ENCODE results near the gene ZNF385A.

ZNF385A gene

GRCh38 chr12:54394281-54394719 lies 9.8 kb upstream of the ZNF385A start:
- peak in 6 of 10 donors; percentile 48 to 80 (median 67) for DNase-seq
- intact Hi-C loops (cut with DNase I), result no loop called here

GRCh38 chr12:54393743-54394142 lies 9.2 kb upstream of the ZNF385A start:
- intact Hi-C loops (cut with DNase I), result no loop called here
- peak in 1 of 10 donors; percentile 5 for DNase-seq

DNA sequence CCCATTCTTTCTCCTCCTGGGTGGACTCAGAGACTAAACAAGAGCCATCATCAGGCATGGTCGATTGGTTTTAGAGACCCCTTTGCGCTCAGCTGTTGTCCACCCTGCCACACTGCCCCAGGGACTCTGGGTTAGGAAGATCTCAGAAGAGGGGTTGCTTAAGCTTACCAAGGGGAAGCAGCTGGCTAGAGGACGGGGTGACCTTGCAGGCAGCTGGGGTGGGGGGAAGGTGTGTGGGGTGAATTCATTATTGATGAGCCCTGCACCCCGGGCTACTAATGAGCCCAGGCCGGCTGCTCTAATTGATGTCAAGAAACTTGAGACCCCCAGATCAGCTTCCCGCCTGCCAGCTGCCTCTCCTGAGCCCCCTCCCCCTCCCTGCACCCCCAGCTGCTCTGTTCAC lies 8.7 kb upstream of the ZNF385A start:
- intact Hi-C loops (cut with DNase I), result no loop called here
- peak in 2 of 10 donors; percentile 45 to 47 for DNase-seq

GRCh38 chr12:54392485-54393206 lies 8.1 kb upstream of the ZNF385A start:
- peak in 1 of 10 donors; percentile 86 for DNase-seq
- intact Hi-C loops (cut with DNase I), result no loop called here

DNA sequence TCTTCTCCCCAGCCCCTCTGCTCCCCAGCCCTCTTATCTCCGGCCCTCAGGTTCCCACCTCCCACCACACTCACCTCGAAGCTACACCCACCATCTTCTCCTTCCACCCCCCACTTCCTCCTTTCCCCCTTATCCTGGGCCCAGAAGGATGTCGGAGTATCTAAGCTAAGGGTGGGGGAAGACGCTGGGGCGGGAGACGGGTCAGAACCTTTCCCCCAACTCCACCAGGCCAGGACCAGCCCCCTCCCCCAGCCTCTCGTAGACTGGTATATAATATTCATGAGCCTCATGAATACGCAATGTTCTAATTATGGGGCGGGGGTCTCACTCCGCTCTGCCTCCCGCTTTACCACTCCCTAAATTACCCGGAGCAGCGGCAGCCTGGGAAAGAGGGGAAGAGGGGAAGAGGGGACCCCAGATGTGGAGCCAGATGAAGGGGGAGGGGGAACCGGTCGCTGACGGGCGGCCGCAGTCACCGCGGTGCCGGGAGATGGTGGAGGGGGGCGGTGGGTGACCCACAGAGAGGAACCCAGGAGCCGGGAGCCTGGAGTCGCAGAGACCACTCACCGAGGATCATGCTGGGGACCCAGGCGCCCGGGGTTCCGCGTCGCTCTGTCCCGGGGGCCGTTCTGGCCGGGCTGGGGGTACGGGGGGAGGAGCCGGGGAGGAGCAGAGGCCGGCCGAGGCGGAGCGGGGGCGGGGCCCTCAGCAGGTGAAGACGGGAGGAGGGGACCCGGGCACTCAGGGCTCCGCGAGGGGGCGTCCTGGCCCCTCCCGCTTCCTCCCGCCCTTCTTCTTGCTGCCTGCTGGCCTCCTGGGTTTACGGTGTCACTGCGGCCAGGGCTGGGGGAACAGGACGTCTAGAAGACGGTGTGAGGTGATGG lies 6.4 kb upstream of the ZNF385A start:
- intact Hi-C loops (cut with DNase I), result no loop called here
- peak in 9 of 10 donors; percentile 50 to 95 (median 74) for DNase-seq

DNA sequence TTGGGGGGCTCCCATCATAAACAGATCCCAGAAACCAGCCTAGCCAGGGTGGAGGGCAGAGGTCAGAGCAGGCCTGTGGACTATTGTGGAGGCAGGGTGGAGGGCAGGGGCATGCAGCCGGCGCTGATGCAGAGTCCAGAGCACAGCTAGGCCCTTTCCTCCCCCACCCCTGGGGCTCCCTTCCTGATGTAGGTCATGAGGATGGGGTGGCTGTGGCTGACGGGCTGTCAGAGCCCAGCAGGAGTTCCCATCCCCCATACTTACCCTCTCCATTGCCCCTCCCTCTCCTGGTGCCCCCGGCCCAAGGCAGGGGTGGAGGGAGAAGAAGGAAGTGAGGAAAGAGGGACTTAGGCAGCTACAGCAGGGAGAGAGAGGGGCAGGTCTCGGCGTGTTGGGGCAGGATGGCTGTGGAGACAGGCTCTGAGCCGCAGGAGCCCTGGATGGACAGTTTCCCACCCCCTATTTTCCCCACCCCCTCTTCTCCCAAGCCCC lies 5.7 kb upstream of the ZNF385A start:
- DNase-seq, result peak in 1 of 10 donors; percentile 75
- intact Hi-C loops (cut with DNase I), result no loop called here

DNA sequence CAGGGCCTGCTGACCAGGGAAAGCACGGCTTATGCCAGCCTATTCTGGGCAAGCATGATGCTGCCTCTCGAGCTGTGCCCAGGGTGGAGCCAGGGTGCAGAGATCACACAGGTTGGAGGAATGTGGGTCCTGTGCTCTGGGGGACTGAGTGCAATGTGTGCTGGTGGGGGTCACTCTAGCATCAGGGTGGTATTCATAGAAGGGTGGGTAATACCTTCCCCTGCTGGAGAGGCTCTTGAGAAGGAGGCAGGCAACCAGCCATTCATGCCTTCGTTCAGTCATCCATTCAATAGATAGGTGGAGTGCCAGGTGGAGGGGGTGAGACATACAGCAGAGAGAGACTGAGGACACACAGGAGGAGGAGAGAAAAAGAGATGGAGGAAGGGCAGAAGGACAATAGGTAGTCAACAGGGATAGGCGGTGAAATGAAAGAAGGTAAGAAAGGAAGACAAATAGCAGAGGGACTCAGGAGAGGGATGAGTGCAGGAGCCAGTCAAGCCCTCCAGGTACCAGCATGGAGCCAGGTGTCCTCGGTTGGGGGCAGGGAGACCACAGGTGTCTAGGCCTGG lies 5.2 kb upstream of the ZNF385A start:
- intact Hi-C loops (cut with DNase I), result no loop called here
- DNase-seq, result peak in 1 of 10 donors; percentile 84

GRCh38 chr12:54389134-54389508 lies 4.6 kb upstream of the ZNF385A start:
- peak in 1 of 10 donors; percentile 24 for DNase-seq
- intact Hi-C loops (cut with DNase I), result no loop called here

DNA sequence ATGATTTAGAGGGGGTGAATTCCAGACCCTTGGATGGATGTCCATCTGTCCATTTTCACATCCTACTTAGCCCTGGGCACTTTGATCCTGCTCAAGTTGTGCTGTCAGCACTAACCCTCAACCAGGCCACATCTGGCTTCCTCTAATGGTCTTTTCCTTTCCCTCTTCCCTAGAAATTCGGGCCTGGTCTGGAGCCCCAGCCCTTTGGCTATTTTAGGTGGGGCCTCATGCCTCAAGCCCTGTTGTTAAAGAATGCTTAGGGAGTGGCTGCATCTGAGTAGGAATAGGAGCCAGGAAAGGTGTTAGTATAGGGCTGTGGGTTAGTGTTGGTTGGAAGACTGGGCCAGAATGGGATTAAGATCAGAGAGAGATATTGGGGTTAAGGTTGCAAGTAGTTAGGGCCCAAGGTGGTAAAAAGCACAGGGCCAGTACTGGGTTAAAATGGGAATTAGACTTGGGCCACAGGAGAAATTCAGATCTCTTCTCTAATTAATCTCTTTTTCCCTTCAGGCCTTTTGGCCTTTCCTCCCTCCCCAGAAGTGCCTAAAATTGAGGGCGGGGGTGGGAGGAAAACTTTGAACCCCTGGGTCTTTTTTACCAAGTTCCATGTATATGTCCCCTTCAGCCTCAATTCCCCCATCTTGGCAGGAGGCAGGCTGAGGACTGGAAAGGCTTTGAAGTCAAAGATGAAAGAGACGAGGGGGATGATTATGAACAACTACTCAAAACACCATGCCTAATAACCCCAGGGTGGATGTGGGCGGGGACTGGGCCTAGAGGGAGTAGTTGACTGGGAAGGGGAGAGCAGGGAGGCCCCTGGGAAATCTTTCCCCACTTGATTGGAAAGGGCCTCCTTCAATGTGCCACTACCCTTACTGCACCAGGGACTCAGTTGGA lies 4.0 kb upstream of the ZNF385A start:
- intact Hi-C loops (cut with DNase I), result no loop called here
- DNase-seq, result peak in 1 of 10 donors; percentile 28

GRCh38 chr12:54387114-54387467 lies 2.6 kb upstream of the ZNF385A start:
- peak in 1 of 10 donors; percentile 70 for DNase-seq
- intact Hi-C loops (cut with DNase I), result no loop called here

GRCh38 chr12:54386403-54387113 lies 2.0 kb upstream of the ZNF385A start:
- intact Hi-C loops (cut with DNase I), result no loop called here
- peak in 2 of 10 donors; percentile 52 to 62 for DNase-seq

- intact Hi-C loops (cut with DNase I), result no loop called here
- DNase-seq, result peak in 3 of 10 donors; percentile 7 to 80 (median 69)
These were observed 850 bp upstream of the ZNF385A start for GRCh38 chr12:54385251-54385914.

GRCh38 chr12:54383041-54383609 lies 1.4 kb downstream of the ZNF385A start:
- DNase-seq, result peak in 1 of 10 donors; percentile 48
- intact Hi-C loops (cut with DNase I), result no loop called here

GRCh38 chr12:54381136-54381535 lies 3.4 kb downstream of the ZNF385A start:
- no peak for DNase-seq
- intact Hi-C loops (cut with DNase I), result no loop called here

DNA sequence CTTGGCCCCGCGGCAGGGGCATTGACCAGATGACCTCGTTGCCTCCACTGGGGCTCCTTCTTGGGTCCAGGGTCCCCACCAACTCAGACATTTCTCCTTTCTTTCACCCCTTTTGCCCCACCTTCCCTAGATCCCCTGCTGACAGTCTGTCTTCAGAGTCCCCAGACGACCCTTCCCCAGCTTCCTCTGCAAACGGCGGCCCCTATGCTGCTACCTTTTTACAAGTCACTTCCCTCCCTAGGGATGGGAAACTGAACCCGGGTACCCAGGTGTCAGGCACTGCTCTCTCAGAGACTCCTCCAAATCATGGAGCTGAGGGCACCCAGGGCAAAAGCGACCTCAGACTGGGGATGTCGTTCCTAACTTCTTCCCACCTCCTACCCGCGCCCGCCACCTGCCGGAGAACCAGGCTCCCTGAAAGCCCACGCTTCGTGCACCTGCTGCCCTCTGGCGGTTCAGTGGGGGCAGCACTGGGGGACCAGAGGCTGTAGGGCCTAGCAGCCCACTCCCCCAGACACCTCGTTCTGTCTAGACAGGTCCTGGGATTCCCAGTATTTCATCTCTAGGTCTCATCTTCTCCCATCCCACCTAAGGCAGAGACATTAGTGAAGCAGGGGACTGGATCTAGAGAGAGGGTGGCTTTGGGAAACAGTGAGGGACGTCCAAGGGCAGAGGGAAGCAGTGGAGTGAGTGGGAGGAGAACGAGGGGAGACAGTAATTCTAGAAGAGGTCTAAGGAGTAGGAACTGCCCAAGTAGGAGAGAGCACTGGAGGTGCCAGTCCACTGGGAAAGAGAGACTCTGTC lies 4.9 kb downstream of the ZNF385A start:
- DNase-seq, result peak; percentile 78 to 98 (median 93)
- intact Hi-C loops (cut with DNase I), result loop anchor here (1.0 kb wide), 1 partner anchor 9 kb away; no protein-coding TSS in a partner anchor

- intact Hi-C loops (cut with DNase I), result loop anchor here (1.0 kb wide), 1 partner anchor 9 kb away; no protein-coding TSS in a partner anchor
- peak in 6 of 10 donors; percentile 43 to 93 (median 78) for DNase-seq
These were observed 5.6 kb downstream of the ZNF385A start for GRCh38 chr12:54378796-54379397.

Data from posterior cingulate gyrus (tissue), 11 donors.